K562 (cell line): ENCODE data around the gene LTBP1. TPM values are rescaled to one million over a fixed set of nuclear protein-coding genes. Genes with fewer than 3 reads are reported as not detected.

Source experiments
- ADNP ChIP-seq: fragments of 200-800 bp; sonication (Bioruptor generic); IDR thresholded peaks from 2 replicates; pipeline ENCODE4 v1.6.1; 2016; ENCODE audit warnings: missing genetic modification characterization, missing compliant biosample characterization
- BCL6 ChIP-seq: fragments of 250-450 bp; sonication (Bioruptor Pico); IDR thresholded peaks from 2 replicates; pipeline ENCODE4 v1.4.0; 2020
- CXXC5 ChIP-seq: fragments of 250-450 bp; sonication (Bioruptor Pico); IDR thresholded peaks from 2 replicates; pipeline ENCODE4 v1.8.0; 2022; ENCODE audit warnings: inconsistent platforms, mild to moderate bottlenecking, moderate library complexity
- ETV5 ChIP-seq: sonication (generic); formaldehyde crosslinking; IDR thresholded peaks from 2 replicates; pipeline ENCODE4 v1.4.0; 2020; ENCODE audit warnings: low read depth, mild to moderate bottlenecking, missing genetic modification reagents
- HNRNPK ChIP-seq: fragments of 200-400 bp; formaldehyde crosslinking; IDR thresholded peaks from one replicate; pipeline ENCODE4 v1.6.1; 2018; ENCODE audit warnings: mild to moderate bottlenecking, low read depth, low read length; ENCODE audit not compliant: poor library complexity, severe bottlenecking
- HNRNPLL ChIP-seq: fragments of 200-400 bp; formaldehyde crosslinking; IDR thresholded peaks from 2 replicates; pipeline ENCODE4 v1.6.1; 2017; ENCODE audit warnings: low read length, low read depth, mild to moderate bottlenecking; ENCODE audit not compliant: poor library complexity, severe bottlenecking
- NCOR1 ChIP-seq: fragments of 450-650 bp; IDR thresholded peaks from 2 replicates; pipeline ENCODE4 v1.6.1; 2016; ENCODE audit warnings: mild to moderate bottlenecking, moderate library complexity
- NEUROD1 ChIP-seq: fragments of 150-350 bp; IDR thresholded peaks from 2 replicates; pipeline ENCODE4 v1.6.1; 2014; ENCODE audit warnings: borderline replicate concordance, low read length, low read depth; ENCODE audit not compliant: partially characterized antibody
- NFE2L1 ChIP-seq: fragments of 450-650 bp; IDR thresholded peaks from 2 replicates; pipeline ENCODE4 v1.6.1; 2016; ENCODE audit warnings: missing genetic modification characterization, low read depth, mild to moderate bottlenecking, missing compliant biosample characterization, moderate library complexity, borderline replicate concordance
- NFRKB ChIP-seq: fragments of 450-650 bp; IDR thresholded peaks from 2 replicates; pipeline ENCODE4 v1.6.1; 2016; ENCODE audit warnings: low read depth
- PPARD ChIP-seq: fragments of 250-450 bp; sonication (Bioruptor Pico); IDR thresholded peaks from 2 replicates; pipeline ENCODE4 v1.8.0; 2022; ENCODE audit warnings: inconsistent platforms, mild to moderate bottlenecking, moderate library complexity
- RBBP5 ChIP-seq: fragments of 200-600 bp; sonication (generic); IDR thresholded peaks from 2 replicates; pipeline ENCODE4 v1.6.1; 2012; ENCODE audit warnings: borderline replicate concordance, mild to moderate bottlenecking, low read length, control low read depth, inconsistent platforms; ENCODE audit not compliant: insufficient read depth, poor library complexity, severe bottlenecking
- RCOR1 ChIP-seq, 2 experiments: IDR thresholded peaks; 2 replicates each; pipeline ENCODE4 v1.6.1; 2012; ENCODE audit warnings: low read depth in 2 of 2, low read length in 2 of 2, borderline replicate concordance in 1 of 2, improper control_type of control experiment in 1 of 2
- TOE1 ChIP-seq, 2 experiments: fragments of 450-650 bp in 1 of 2; sonication (generic) in 1 of 2; formaldehyde crosslinking in 1 of 2; IDR thresholded peaks; 2 replicates each; pipeline versions ENCODE4 v1.7.1 to v1.8.0; 2016 to 2022; ENCODE audit warnings: borderline replicate concordance in 2 of 2, mild to moderate bottlenecking in 2 of 2, antibody characterized with exemption in 1 of 2, inconsistent platforms in 1 of 2, low read depth in 1 of 2, missing genetic modification reagents in 1 of 2, moderate library complexity in 1 of 2
- ZNF584 ChIP-seq: fragments of 200-800 bp; sonication (Bioruptor generic); IDR thresholded peaks from 2 replicates; pipeline ENCODE4 v1.6.1; 2016; ENCODE audit warnings: low read depth, mild to moderate bottlenecking, missing genetic modification characterization, missing compliant biosample characterization
- ZNF668 ChIP-seq: fragments of 250-450 bp; sonication (Bioruptor Pico); IDR thresholded peaks from 2 replicates; pipeline ENCODE4 v1.8.0; 2022; ENCODE audit warnings: mild to moderate bottlenecking, inconsistent platforms
- polyA plus RNA-seq, 8 experiments: library from polyadenylated mRNA; depleted of rRNA in 4 of 8; stranded (reverse) in 5 of 8; unstranded in 3 of 8; fragments of >200 nt; fragmentation: Nextera tagmentation in 2 of 8; fragmentation: Illumina TruSeq in 1 of 8; extraction: Ambion mirVana in 2 of 8; extraction: Trizol in 1 of 8; gene quantifications; 2 replicates each; pipeline versions ENCODE4 v1.2.1 to v1.2.3, GENCODE V29; 2011 to 2014; ENCODE audit warnings: inconsistent platforms in 1 of 8, missing spikeins in 1 of 8
- total RNA-seq, 7 experiments: library from RNA; depleted of rRNA in 6 of 7; stranded (reverse); fragments of >200 nt in 6 of 7; fragmentation: Illumina TruSeq in 2 of 7; extraction: Trizol in 2 of 7; gene quantifications; 2 replicates each; pipeline versions ENCODE4 v1.2.1 to v1.2.3, GENCODE V29; 2011 to 2021; ENCODE audit warnings: low replicate concordance in 1 of 7
- TF ChIP-seq, protein P1 (sequence below): IDR thresholded peaks from 3 replicates; pipeline ENCODE4 v1.6.1; 2011; ENCODE audit warnings: borderline replicate concordance, mild to moderate bottlenecking, moderate library complexity; ENCODE audit not compliant: insufficient read length; ENCODE audit errors: extremely low read depth
- TF ChIP-seq, protein P2 (sequence below): fragments of 250-450 bp; sonication (Bioruptor Pico); IDR thresholded peaks from 2 replicates; pipeline ENCODE4 v1.4.0; 2020; ENCODE audit warnings: mild to moderate bottlenecking, moderate library complexity, borderline replicate concordance
- TF ChIP-seq, protein P3 (sequence below): fragments of 450-650 bp; IDR thresholded peaks from 2 replicates; pipeline ENCODE4 v1.6.1; 2016; ENCODE audit warnings: low read depth, mild to moderate bottlenecking, moderate library complexity

The LTBP1 gene
- total and polyA plus RNA-seq, 9 of the 15 experiments (the other 6 are each of a cell fraction or from before 2014, with no cell fraction given) = 3.6 to 16.4 (median 8.5) TPM

DNA sequence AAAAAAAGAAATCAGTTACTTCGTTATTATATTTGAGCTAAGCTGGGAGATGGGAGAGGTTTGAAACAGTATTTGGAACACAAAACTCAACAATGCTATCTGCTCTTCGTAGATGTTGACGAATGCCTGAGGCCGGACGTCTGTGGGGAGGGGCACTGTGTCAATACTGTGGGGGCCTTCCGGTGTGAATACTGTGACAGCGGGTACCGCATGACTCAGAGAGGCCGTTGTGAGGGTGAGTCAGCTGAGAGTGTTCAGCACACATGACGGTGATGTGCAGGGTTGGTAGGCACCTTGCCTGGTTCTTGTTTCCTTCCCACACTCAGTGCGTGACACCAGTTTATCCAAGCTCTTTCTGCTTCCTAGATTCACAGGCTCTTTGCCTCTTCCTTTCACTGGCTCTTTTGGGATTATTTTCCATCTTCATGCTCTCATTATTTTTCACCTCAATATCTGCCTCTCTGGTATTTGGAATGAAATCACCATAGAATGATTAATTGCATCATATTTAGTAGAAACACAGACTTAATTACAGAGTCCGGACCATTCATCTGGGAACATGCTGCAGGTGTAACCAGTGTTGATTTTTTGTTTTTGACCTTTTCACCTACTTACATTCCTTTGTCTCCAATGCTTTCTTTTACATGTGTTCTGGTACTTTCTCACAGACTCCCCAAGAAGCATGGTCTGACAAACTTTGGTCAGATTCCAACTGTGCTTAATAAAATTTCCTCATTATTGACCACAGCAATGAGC is 329.1 kb downstream of the LTBP1 start (continued):
- TF ChIP-seq CXXC5 (CRISPR knock-in tag) = peak; percentile 49; the same call in 1 of the 2 replicates
- TF ChIP-seq NFE2L1 = no peak
- no peak for TF ChIP-seq BCL6 (CRISPR knock-in tag)
- TF ChIP-seq HNRNPLL = no peak
- TF ChIP-seq ADNP = no peak
- no peak for TF ChIP-seq NFRKB
- peak in 1 of 2 experiments; percentile 55; a peak in 1 of 4 replicates for TF ChIP-seq RCOR1 (IDR thresholded peaks at IDR 0.05; ENCODE audit: borderline replicate concordance in 1 of 2, low read depth in 2 of 2, low read length in 2 of 2)
- peak; percentile 49; the same call in 1 of the 2 replicates for TF ChIP-seq TOE1 (IDR thresholded peaks at IDR 0.05; ENCODE audit: borderline replicate concordance)
- TF ChIP-seq TOE1 (CRISPR knock-in tag; IDR thresholded peaks at IDR 0.05; ENCODE audit: borderline replicate concordance, low read depth) = no peak
- no peak for TF ChIP-seq ZNF584 (CRISPR knock-in tag)
- TF ChIP-seq, protein P1, sequence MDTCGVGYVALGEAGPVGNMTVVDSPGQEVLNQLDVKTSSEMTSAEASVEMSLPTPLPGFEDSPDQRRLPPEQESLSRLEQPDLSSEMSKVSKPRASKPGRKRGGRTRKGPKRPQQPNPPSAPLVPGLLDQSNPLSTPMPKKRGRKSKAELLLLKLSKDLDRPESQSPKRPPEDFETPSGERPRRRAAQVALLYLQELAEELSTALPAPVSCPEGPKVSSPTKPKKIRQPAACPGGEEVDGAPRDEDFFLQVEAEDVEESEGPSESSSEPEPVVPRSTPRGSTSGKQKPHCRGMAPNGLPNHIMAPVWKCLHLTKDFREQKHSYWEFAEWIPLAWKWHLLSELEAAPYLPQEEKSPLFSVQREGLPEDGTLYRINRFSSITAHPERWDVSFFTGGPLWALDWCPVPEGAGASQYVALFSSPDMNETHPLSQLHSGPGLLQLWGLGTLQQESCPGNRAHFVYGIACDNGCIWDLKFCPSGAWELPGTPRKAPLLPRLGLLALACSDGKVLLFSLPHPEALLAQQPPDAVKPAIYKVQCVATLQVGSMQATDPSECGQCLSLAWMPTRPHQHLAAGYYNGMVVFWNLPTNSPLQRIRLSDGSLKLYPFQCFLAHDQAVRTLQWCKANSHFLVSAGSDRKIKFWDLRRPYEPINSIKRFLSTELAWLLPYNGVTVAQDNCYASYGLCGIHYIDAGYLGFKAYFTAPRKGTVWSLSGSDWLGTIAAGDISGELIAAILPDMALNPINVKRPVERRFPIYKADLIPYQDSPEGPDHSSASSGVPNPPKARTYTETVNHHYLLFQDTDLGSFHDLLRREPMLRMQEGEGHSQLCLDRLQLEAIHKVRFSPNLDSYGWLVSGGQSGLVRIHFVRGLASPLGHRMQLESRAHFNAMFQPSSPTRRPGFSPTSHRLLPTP = no peak
- TF ChIP-seq, protein P2, sequence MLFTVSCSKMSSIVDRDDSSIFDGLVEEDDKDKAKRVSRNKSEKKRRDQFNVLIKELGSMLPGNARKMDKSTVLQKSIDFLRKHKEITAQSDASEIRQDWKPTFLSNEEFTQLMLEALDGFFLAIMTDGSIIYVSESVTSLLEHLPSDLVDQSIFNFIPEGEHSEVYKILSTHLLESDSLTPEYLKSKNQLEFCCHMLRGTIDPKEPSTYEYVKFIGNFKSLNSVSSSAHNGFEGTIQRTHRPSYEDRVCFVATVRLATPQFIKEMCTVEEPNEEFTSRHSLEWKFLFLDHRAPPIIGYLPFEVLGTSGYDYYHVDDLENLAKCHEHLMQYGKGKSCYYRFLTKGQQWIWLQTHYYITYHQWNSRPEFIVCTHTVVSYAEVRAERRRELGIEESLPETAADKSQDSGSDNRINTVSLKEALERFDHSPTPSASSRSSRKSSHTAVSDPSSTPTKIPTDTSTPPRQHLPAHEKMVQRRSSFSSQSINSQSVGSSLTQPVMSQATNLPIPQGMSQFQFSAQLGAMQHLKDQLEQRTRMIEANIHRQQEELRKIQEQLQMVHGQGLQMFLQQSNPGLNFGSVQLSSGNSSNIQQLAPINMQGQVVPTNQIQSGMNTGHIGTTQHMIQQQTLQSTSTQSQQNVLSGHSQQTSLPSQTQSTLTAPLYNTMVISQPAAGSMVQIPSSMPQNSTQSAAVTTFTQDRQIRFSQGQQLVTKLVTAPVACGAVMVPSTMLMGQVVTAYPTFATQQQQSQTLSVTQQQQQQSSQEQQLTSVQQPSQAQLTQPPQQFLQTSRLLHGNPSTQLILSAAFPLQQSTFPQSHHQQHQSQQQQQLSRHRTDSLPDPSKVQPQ (CRISPR knock-in tag) = no peak
- TF ChIP-seq NCOR1 = 0 out of 2 replicates have a peak, but pooled peaks have one; percentile 11
- TF ChIP-seq PPARD (CRISPR knock-in tag) = no peak
- TF ChIP-seq ETV5 = peak; percentile 99
- TF ChIP-seq ZNF668 = no peak
- TF ChIP-seq HNRNPK = no peak
- TF ChIP-seq NEUROD1 = peak; percentile 20
- TF ChIP-seq RBBP5 = no peak
- TF ChIP-seq, protein P3, sequence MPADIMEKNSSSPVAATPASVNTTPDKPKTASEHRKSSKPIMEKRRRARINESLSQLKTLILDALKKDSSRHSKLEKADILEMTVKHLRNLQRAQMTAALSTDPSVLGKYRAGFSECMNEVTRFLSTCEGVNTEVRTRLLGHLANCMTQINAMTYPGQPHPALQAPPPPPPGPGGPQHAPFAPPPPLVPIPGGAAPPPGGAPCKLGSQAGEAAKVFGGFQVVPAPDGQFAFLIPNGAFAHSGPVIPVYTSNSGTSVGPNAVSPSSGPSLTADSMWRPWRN = 0 out of 2 replicates have a peak, but pooled peaks have one; percentile 42
